Tibial artery (tissue), 4 donors: ENCODE data around the gene PISD.
"Not testable (repeated sequence)": the region's sequence is repeated elsewhere in the genome, so short reads cannot be mapped to it uniquely, and the experiment has no call there.

Experiments used
- DNase-seq, 2 donors: peaks; one replicate each; pipeline ENCODE4 v3.0.0-alpha.2; 2019
- H3K27ac ChIP-seq, 2 donors: fragments of 200-600 bp; sonication (generic) in 1 of 2; 1 replicate in 1 of 2; 2 replicates in 1 of 2; pipeline ENCODE4 v1.5.1; 2018 to 2019; ENCODE audit warnings: mild to moderate bottlenecking in 1 of 2
- H3K27me3 ChIP-seq, 2 donors: fragments of 200-600 bp; sonication (generic) in 1 of 2; one replicate each; pipeline versions ENCODE4 v1.5.1 to v1.6.0; 2016 to 2019
- H3K36me3 ChIP-seq, 3 donors: fragments of 200-600 bp; sonication (generic) in 2 of 3; one replicate each; pipeline ENCODE4 v1.5.1; 2016 to 2019; ENCODE audit warnings: mild to moderate bottlenecking in 2 of 3
- H3K4me1 ChIP-seq, 4 donors: fragments of 200-600 bp; sonication (generic) in 2 of 4; 1 replicate in 3 of 4; 2 replicates in 1 of 4; pipeline ENCODE4 v1.5.1; 2016 to 2019
- H3K4me3 ChIP-seq, 2 donors: fragments of 200-600 bp; sonication (generic) in 1 of 2; 1 replicate in 1 of 2; 2 replicates in 1 of 2; pipeline ENCODE4 v1.5.1; 2018 to 2019; ENCODE audit warnings: mild to moderate bottlenecking in 2 of 2
- H3K9me3 ChIP-seq, 3 donors: fragments of 200-600 bp; sonication (generic) in 1 of 3; one replicate each; pipeline ENCODE4 v1.5.1; 2016 to 2019
- CTCF ChIP-seq, 2 experiments: fragments of 200-600 bp in 1 of 2; fragments of 450-650 bp in 1 of 2; IDR thresholded peaks; one replicate each; pipeline ENCODE4 v1.5.1; 2017 to 2019; ENCODE audit warnings: antibody characterized with exemption in 2 of 2, mild to moderate bottlenecking in 1 of 2, moderate library complexity in 1 of 2
- intact Hi-C: fragments of 100-400 bp; cut with DNase I; formaldehyde crosslinking; loops from one replicate; pipeline ENCODE4 v1.15.0; 2023; ENCODE audit warnings: low total_unique reads

The PISD gene

DNA sequence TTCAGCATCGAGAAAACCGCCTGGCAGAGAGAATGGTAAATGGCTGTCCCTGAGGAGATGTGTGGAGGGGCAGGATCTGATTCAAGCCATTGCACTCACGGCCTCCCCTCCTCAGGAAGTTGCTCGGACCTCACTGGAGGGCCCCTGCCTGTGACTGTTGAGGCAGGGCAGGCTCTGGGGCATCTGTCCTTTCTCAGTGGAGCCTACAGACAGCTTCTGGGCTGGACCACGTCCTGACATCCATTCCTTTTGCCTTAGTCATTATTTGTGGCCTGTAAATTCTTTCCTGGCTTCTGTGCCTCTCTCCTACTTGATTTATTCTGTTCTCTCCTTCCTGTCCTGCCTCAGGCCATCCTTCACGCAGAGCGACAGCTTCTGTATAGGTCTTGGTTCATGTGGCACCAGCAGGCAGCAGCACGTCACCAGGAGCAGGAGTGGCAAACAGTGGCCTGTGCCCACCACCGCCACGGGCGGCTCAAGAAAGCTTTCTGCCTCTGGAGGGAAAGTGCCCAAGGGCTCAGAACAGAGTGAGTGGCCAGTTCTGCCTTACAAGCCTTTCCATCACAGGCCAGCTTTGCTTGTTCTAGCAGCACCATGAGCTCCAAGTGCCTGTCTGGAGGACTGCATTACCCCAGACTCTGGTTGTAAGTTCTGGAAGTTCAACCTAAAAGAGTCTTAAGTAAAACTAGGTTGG lies 59.6 kb downstream of the PISD start:
- H3K27ac ChIP-seq = peak overlapping the region; percentile 19 to 52
- intact Hi-C loops = no loop called here

DNA sequence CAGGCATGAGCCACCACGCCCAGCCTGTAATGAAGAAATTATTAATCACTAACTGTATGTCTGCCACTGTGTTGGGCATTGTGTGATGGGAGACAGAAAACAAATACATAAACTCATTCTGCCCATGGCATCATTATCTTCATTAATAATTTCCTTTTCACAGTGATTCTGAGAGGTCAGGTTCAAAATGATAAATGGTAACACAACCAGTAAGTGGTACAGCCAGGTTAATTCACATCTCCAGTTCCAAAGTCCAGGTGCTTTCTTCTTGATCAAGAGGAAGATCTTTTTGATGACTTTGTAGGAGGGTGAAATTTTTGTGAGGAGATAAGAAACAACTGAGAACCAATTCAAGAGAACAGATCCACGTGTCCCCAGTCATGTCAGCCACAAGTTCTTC lies 66.7 kb downstream of the PISD start:
- Histone ChIP-seq H3K27me3 (no peaks in the 10 kb centered on the region), H3K9me3 (no peaks in the 10 kb centered on the region)
- intact Hi-C loops = no loop called here

More for the DNA sequence above, 59.6 kb downstream of the PISD start:
- no peak overlapping the region for H3K4me3 ChIP-seq
- peaks cover 0 to 48% (median 7%) of the 10 kb centered on the region in 3 donors for H3K36me3 ChIP-seq
- no peak for TF ChIP-seq CTCF (IDR thresholded peaks at IDR 0.05)
- H3K4me1 ChIP-seq = peaks cover 0 to 10% (median 1%) of the 10 kb centered on the region in 4 donors
- no peaks in the 10 kb centered on the region for H3K9me3 ChIP-seq
- no peak for DNase-seq
- no peaks in the 10 kb centered on the region for H3K27me3 ChIP-seq

DNA sequence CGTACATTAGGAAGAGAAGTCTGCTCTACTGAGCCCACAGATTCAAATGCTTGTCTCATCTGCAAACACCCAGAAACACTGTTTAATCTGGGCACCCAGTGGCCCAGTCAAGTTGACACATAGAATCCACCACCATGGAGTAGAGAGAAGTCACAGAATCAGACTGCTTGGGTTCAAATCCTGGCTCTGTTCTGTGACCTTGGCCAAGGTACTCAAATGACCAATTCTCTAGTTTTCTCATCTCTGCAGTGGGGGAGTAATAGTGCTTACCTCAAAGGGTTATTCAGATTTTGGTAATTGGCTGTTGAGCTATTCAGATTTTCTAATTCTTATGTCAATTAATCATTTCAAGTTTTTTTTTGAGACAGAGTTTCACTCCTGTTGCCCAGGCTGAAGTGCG lies 71.9 kb downstream of the PISD start:
- H3K9me3 ChIP-seq, H3K27ac ChIP-seq, H3K4me3 ChIP-seq, intact Hi-C loops, H3K27me3 ChIP-seq, DNase-seq: not testable (repeated sequence)
- Histone ChIP-seq H3K36me3 (peaks cover 30 to 40% (median 31%) of the 10 kb centered on the region in 3 donors), H3K4me1 (peaks cover 0 to 14% (median 0%) of the 10 kb centered on the region in 4 donors)

More for the DNA sequence above, 66.7 kb downstream of the PISD start:
- no peaks in the 10 kb centered on the region for H3K4me1 ChIP-seq
- TF ChIP-seq CTCF (IDR thresholded peaks at IDR 0.05) = no peak
- no peak for DNase-seq
- H3K27ac ChIP-seq = no peak overlapping the region
- no peaks in the 10 kb centered on the region for H3K36me3 ChIP-seq
- no peak overlapping the region for H3K4me3 ChIP-seq

DNA sequence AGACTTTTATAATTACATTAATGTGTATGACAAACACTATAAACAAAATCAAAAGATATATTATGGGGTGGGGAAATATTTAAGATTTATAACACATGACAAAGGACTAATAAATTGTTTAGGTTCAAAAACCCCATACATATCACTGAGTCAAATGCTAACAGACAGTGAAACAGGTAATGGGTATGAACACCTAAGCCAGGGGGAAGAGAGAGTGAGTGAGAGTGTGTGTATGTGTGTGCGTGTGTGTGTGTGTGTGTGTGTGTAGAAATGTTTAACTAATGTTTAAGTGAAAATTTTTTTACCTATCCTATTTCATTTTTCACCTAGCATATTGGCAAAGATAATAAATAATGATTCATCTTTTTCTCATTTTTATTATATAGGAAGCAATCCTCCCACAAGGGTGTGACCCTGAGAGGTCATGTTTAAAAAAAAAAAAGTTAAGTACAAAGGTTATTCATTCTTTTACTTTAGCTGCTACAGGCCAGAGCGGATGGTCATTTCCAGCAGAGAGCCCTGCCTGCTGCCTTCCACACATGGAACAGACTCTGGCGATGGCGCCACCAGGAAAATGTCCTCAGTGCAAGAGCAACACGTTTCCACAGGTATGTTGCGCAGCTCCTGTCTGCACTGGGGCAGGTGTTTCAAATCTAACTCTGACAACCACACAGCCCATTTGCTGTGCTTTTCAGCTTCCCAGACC lies 72.9 kb downstream of the PISD start:
- TF ChIP-seq CTCF (IDR thresholded peaks at IDR 0.05) = no peak
- Histone ChIP-seq H3K4me1 (peaks cover 0 to 24% (median 0%) of the 10 kb centered on the region in 4 donors), H3K36me3 (peaks cover 30 to 50% (median 34%) of the 10 kb centered on the region in 3 donors), H3K4me3 (no peak overlapping the region), H3K27ac (no peak overlapping the region), H3K9me3 (no peaks in the 10 kb centered on the region), H3K27me3 (no peaks in the 10 kb centered on the region)
- intact Hi-C loops = no loop called here
- DNase-seq = no peak

DNA sequence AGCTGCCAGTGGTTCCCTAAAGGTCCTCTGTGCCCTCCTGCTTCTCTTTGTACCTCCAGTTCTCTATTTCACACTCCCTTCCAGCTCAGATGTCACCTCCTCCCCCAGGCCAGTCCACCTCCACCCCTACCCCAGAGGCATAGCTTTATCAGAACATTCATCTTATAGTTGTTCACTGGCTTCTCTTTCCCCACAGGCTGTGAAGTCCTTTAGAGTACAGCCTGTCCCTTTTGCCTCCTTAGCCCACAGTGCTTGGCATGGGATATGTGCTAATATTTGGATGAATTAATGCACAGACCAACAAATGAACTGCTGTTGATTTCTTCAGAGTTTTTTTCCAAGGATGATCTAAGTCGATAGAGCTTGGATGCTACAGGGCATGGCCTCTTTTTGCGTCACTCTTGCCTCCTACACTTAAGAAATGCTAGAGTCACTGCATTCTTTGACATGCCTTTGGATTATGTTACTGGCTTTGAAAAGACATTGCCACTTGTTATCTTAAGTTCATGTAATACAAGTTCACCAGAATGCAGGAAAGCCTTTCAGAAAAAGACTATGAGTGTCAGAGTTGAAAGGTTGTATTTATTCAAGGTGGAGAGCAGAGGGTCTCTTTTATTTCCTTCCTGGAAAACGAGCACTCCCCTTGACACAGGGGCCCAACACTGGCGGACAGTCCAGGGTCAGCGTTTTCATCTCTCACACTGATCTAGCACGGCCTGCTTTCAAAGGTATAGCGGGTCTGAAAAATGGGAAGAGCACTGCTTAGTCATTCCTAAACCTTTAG lies 75.7 kb downstream of the PISD start:
- Histone ChIP-seq H3K4me3 (no peak overlapping the region), H3K27ac (peak overlapping the region in 1 of 2 donors; percentile 22), H3K36me3 (peaks cover 30 to 58% (median 38%) of the 10 kb centered on the region in 3 donors), H3K27me3 (no peaks in the 10 kb centered on the region), H3K9me3 (no peaks in the 10 kb centered on the region), H3K4me1 (peaks cover 0 to 30% (median 0%) of the 10 kb centered on the region in 4 donors)
- intact Hi-C loops = no loop called here
- no peak for DNase-seq
- TF ChIP-seq CTCF (IDR thresholded peaks at IDR 0.05) = no peak
